Measurements from ENCODE around the gene GPR137.

The GPR137 gene

GRCh38 chr11:64269540-64270220 is 16.0 kb upstream of the GPR137 start (continued):
- TF ChIP-seq PRDM6 (tag by site-specific recombination; IDR thresholded peaks at IDR 0.05) (no peak), ZNF558 (tag by site-specific recombination; IDR thresholded peaks at IDR 0.05) (no peak), ZNF239 (tag by site-specific recombination; IDR thresholded peaks at IDR 0.05) (no peak), KLF7 (tag by site-specific recombination; IDR thresholded peaks at IDR 0.05; ENCODE audit: borderline replicate concordance) (peak; percentile 55), ZFHX2 (tag by site-specific recombination; conservative IDR thresholded peaks at IDR 0.05) (peak; percentile 75), KLF8 (tag by site-specific recombination; IDR thresholded peaks at IDR 0.05) (peak; percentile 96), ZNF571 (tag by site-specific recombination; IDR thresholded peaks at IDR 0.05) (no peak), TRIM28 (IDR thresholded peaks at IDR 0.05; ENCODE audit: borderline replicate concordance, low read length) (no peak), KLF9 (tag by site-specific recombination; IDR thresholded peaks at IDR 0.05; ENCODE audit: low read depth) (peak; percentile 64), ZNF175 (tag by site-specific recombination; IDR thresholded peaks at IDR 0.05) (no peak), OVOL3 (tag by site-specific recombination; IDR thresholded peaks at IDR 0.05) (no peak), ZNF292 (tag by site-specific recombination; IDR thresholded peaks at IDR 0.05; ENCODE audit: borderline replicate concordance, low read depth) (no peak), ZSCAN16 (tag by site-specific recombination; IDR thresholded peaks at IDR 0.05) (peak; percentile 94), ZNF362 (tag by site-specific recombination; IDR thresholded peaks at IDR 0.05) (0 out of 2 replicates have a peak, but pooled peaks have one; percentile 62), GFI1B (tag by site-specific recombination; IDR thresholded peaks at IDR 0.05) (no peak), ZXDB (tag by site-specific recombination; IDR thresholded peaks at IDR 0.05) (peak; percentile 96), ZNF596 (tag by site-specific recombination; IDR thresholded peaks at IDR 0.05) (no peak), IKZF3 (tag by site-specific recombination; IDR thresholded peaks at IDR 0.05) (peak; percentile 100), ZNF23 (tag by site-specific recombination; IDR thresholded peaks at IDR 0.05; ENCODE audit: borderline replicate concordance) (no peak), ZNF585B (tag by site-specific recombination; IDR thresholded peaks at IDR 0.05) (peak; percentile 43; the same call in 1 of the 2 replicates), KLF10 (tag by site-specific recombination; IDR thresholded peaks at IDR 0.05) (peak; percentile 74), CTCF (tag by site-specific recombination; IDR thresholded peaks at IDR 0.05) (0 out of 2 replicates have a peak, but pooled peaks have one; percentile 25), ZBTB8A (tag by site-specific recombination; IDR thresholded peaks at IDR 0.05) (peak; percentile 51; the same call in 1 of the 2 replicates), ZNF488 (tag by site-specific recombination; IDR thresholded peaks at IDR 0.05) (no peak), OSR2 (tag by site-specific recombination; IDR thresholded peaks at IDR 0.05) (peak; percentile 25; the same call in 1 of the 2 replicates), ZBTB17 (tag by site-specific recombination; IDR thresholded peaks at IDR 0.05) (no peak), PRDM1 (tag by site-specific recombination; IDR thresholded peaks at IDR 0.05) (no peak), ZNF768 (tag by site-specific recombination; IDR thresholded peaks at IDR 0.05) (no peak), ZNF580 (tag by site-specific recombination; IDR thresholded peaks at IDR 0.05) (peak; percentile 97), SALL2 (tag by site-specific recombination; IDR thresholded peaks at IDR 0.05; ENCODE audit: borderline replicate concordance) (no peak), GLI2 (tag by site-specific recombination; IDR thresholded peaks at IDR 0.05; ENCODE audit: borderline replicate concordance, low read depth) (no peak), ZNF335 (tag by site-specific recombination; conservative IDR thresholded peaks at IDR 0.05) (peak; percentile 79), ZNF629 (tag by site-specific recombination; IDR thresholded peaks at IDR 0.05) (peak; percentile 85), ZNF37A (tag by site-specific recombination; IDR thresholded peaks at IDR 0.05) (no peak), GLIS1 (tag by site-specific recombination; IDR thresholded peaks at IDR 0.05) (peak; percentile 56), ZEB2 (tag by site-specific recombination; IDR thresholded peaks at IDR 0.05) (peak; percentile 84)
